Thyroid gland (tissue), 4 donors: ENCODE data around the gene MRPL12.

Experiments used
- POLR2A ChIP-seq, 2 donors: fragments of 450-650 bp; IDR thresholded peaks; one replicate each; pipeline ENCODE4 v1.6.1; 2017; ENCODE audit warnings: antibody characterized with exemption in 2 of 2, mild to moderate bottlenecking in 2 of 2, moderate library complexity in 1 of 2
- TF ChIP-seq, protein P1 (sequence below), 6 experiments: fragments of 200-600 bp in 3 of 6; fragments of 450-650 bp in 3 of 6; sonication (generic) in 3 of 6; IDR thresholded peaks; one replicate each; pipeline ENCODE4 v1.5.1; 2016 to 2019; ENCODE audit warnings: antibody characterized with exemption in 6 of 6, mild to moderate bottlenecking in 2 of 6, inconsistent platforms in 1 of 6, moderate library complexity in 1 of 6

DNA sequence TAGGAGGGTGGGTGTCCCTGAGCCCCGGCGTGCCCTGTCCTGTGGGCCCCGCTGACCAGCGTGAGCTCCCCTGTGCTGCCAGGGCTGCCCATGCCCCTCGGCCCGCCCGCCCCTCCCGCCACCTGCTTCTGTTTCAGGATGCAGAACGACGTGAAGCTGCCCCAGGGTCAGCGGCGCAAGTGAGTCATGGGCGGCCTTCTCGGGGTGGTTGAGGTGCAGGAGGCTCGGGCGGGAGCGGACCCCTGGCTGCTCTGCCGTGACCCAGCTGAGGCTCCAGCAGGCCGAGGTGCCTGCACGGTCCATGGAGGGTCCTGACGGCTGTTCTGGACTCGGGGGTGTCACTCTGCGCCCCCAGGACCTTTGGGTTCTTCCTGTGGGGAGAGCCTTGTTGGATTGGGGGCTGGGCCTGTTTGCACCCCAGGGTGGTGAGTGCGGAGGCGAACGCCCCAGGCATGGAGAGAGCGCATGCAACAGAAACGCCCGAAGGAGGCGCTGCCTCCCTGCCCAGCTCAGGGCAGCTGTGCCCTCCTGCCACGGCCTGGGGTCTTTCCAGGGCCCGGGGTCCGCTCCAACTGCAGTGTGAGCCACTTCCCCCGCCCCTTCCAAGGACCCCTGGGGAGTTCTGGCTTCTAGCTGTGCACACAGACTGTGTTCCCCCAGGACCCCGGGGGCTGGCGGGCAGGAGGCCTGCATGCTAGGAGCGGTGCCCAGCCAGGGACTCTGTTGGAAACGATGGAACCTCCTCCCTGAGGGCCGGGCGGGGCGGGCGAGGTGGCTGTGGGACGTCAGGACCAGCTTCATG lies 12.9 kb downstream of the MRPL12 start:
- TF ChIP-seq, protein P1, sequence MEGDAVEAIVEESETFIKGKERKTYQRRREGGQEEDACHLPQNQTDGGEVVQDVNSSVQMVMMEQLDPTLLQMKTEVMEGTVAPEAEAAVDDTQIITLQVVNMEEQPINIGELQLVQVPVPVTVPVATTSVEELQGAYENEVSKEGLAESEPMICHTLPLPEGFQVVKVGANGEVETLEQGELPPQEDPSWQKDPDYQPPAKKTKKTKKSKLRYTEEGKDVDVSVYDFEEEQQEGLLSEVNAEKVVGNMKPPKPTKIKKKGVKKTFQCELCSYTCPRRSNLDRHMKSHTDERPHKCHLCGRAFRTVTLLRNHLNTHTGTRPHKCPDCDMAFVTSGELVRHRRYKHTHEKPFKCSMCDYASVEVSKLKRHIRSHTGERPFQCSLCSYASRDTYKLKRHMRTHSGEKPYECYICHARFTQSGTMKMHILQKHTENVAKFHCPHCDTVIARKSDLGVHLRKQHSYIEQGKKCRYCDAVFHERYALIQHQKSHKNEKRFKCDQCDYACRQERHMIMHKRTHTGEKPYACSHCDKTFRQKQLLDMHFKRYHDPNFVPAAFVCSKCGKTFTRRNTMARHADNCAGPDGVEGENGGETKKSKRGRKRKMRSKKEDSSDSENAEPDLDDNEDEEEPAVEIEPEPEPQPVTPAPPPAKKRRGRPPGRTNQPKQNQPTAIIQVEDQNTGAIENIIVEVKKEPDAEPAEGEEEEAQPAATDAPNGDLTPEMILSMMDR (IDR thresholded peaks at IDR 0.05): no peak
- no peak for TF ChIP-seq POLR2A (IDR thresholded peaks at IDR 0.05)
